GM10248 (cell line): ENCODE measurements around the gene FOXC2.

Experiments
- CTCF ChIA-PET: fragments of 300-600 bp; sonication (Branson Sonifier 250); formaldehyde crosslinking; extraction: SDS; loops from one replicate; lab custom pipeline; 2021; ENCODE audit warnings: antibody characterized with exemption; lab: Yijun Ruan, JAX
- POLR2A ChIA-PET: fragments of 350-650 bp; sonication (Branson Sonifier 250); formaldehyde crosslinking; extraction: SDS; loops from one replicate; lab custom pipeline; 2020; ENCODE audit warnings: antibody characterized with exemption; lab: Yijun Ruan, JAX
- DNase-seq: peaks from one replicate; pipeline ENCODE4 v3.0.0; 2012; ENCODE audit errors: extremely low spot score
- CTCF ChIP-seq: IDR thresholded peaks from 2 replicates; pipeline ENCODE4 v1.5.1; 2012; ENCODE audit warnings: mild to moderate bottlenecking, low read depth; ENCODE audit errors: extremely low read depth, missing control alignments, control extremely low read depth

FOXC2 gene

GRCh38 chr16:86520317-86521210 lies 46.1 kb upstream of the FOXC2 start:
- ChIA-PET POLR2A (no interaction called here), CTCF (interaction anchor here (0.7 to 5.7 kb wide), 15 partner anchors 11 to 717 kb away, joined by 3 to 53 read pairs (median 3); no protein-coding TSS in a partner anchor)
- DNase-seq: no peak
- TF ChIP-seq CTCF: no peak

GRCh38 chr16:86521236-86522197 lies 45.1 kb upstream of the FOXC2 start:
- ChIA-PET POLR2A (no interaction called here), CTCF (interaction anchor here (0.7 to 5.7 kb wide), 8 partner anchors 12 to 700 kb away, joined by 3 to 53 read pairs (median 4); no protein-coding TSS in a partner anchor)
- TF ChIP-seq CTCF: no peak
- no peak for DNase-seq

- CTCF ChIA-PET: interaction anchor here (1.3 kb wide), 1 partner anchor 478 kb away, joined by 4 read pairs; no protein-coding TSS in a partner anchor
- POLR2A ChIA-PET: no interaction called here
- no peak for DNase-seq
- TF ChIP-seq CTCF: no peak
Observed at GRCh38 chr16:86522634-86523033, 44.0 kb upstream of the FOXC2 start.

- POLR2A ChIA-PET: no interaction called here
- CTCF ChIA-PET: interaction anchor here (1.3 kb wide), 1 partner anchor 478 kb away, joined by 4 read pairs; no protein-coding TSS in a partner anchor
- no peak for TF ChIP-seq CTCF
- DNase-seq: no peak
Observed at GRCh38 chr16:86523166-86523740, 43.4 kb upstream of the FOXC2 start.

GRCh38 chr16:86524029-86524428 lies 42.6 kb upstream of the FOXC2 start:
- no peak for TF ChIP-seq CTCF
- no peak for DNase-seq
- ChIA-PET POLR2A (no interaction called here), CTCF (no interaction called here)

- ChIA-PET POLR2A (no interaction called here), CTCF (interaction anchor here (1.3 kb wide), 1 partner anchor 705 kb away, joined by 3 read pairs; no protein-coding TSS in a partner anchor)
- TF ChIP-seq CTCF: no peak
- no peak for DNase-seq
Observed at GRCh38 chr16:86525696-86526095, 40.9 kb upstream of the FOXC2 start.
